ENCODE results near the gene LIMS2.

LIMS2 gene

DNA sequence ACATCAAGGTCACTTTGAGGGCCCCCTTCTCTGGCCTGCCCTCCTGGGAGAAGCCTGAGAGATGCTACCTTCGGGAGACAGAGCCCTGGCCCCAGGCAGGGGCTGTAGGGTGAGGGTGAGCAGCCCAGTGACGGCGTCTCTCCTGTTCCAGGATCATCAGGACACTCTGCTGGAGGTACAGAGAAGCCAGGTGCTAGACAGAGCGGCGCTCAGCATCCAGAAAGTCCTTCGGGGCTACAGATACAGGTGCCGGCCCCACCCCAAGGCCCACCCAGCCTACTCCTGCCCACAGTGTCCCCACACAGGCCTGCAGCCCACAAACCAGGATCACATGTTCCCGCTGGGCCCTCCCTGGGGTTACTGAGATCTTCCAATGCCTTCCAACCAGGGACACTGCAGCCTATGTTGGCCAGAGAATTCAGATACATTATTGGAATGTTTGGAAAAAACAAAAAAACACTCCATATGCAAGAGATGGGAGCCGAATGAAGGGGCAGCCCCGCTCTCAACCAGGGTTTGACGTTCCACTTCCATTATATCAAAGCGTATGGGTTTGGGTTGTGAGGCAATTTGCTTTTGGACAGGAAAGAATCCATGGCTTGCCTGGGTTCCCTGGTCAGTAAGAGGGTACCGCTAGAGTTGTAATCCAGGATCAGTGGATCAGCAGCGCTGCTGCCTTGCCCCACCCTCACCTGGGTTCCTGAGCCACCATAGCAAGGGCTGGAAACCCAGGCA lies 78.9 kb downstream of the LIMS2 start:
- TF ChIP-seq CTCF (IDR thresholded peaks at IDR 0.05; ENCODE audit: insufficient read depth, low read depth, low read length, missing control alignments), result no peak
- no peak for DNase-seq (ENCODE audit: low read depth)
- no peak overlapping the region for H3K4me3 ChIP-seq (ENCODE audit: low read depth, low read length)

- TF ChIP-seq CTCF (IDR thresholded peaks at IDR 0.05; ENCODE audit: insufficient read depth, low read depth, low read length, missing control alignments), result no peak
- no peak overlapping the region for H3K4me3 ChIP-seq (ENCODE audit: low read depth, low read length)
- no peak for DNase-seq (ENCODE audit: low read depth)
Observed at GRCh38 chr2:127594116-127594591, 81.2 kb downstream of the LIMS2 start.

DNA sequence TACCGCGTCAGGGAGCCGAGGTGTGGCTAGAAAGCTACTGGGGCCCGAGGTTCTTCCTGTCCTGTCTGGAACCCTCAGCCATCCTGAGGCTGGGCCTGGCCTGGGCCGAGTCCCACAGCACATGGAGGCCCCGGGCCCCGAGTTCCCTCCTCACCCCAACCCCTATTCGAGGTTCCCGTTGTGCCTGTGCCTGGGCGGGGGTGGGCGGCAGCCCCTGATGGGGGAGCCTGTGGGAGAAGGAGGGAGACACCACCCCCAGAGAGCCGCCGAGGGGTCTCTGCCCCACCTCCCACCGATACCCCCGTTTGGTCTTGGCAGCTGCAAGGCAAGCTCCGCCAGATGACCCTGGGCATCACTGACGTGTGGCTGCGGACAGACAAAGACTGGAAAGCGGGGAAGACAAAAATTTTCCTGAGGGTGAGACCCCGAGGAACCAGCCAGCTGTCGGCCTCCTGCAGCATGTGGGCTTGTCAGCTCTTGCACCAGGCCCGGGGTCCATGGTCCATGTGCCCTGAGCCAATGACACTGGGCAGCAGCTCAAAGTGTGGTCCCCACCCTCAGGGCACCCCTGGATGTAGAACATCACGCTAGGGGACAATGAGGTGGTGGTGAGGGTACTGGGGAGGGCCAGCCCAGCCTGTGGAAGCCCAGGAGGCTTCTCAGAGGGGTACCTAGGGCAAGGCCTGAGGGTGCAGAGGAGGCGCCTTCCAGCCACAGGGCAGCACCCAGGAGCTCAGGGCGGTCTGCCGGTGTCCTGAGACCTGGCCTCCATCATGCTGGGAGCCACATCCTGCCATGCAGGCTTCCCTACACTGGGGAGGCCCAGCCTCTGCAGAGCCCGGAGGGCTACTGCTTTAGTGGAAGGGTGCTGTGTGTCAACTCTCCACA lies 81.9 kb downstream of the LIMS2 start:
- DNase-seq (ENCODE audit: low read depth), result no peak
- no peak for TF ChIP-seq CTCF (IDR thresholded peaks at IDR 0.05; ENCODE audit: insufficient read depth, low read depth, low read length, missing control alignments)
- H3K4me3 ChIP-seq (ENCODE audit: low read depth, low read length), result no peak overlapping the region

GRCh38 chr2:127592761-127593227 lies 82.5 kb downstream of the LIMS2 start:
- no peak overlapping the region for H3K4me3 ChIP-seq (ENCODE audit: low read depth, low read length)
- DNase-seq (ENCODE audit: low read depth), result no peak
- no peak for TF ChIP-seq CTCF (IDR thresholded peaks at IDR 0.05; ENCODE audit: insufficient read depth, low read depth, low read length, missing control alignments)

DNA sequence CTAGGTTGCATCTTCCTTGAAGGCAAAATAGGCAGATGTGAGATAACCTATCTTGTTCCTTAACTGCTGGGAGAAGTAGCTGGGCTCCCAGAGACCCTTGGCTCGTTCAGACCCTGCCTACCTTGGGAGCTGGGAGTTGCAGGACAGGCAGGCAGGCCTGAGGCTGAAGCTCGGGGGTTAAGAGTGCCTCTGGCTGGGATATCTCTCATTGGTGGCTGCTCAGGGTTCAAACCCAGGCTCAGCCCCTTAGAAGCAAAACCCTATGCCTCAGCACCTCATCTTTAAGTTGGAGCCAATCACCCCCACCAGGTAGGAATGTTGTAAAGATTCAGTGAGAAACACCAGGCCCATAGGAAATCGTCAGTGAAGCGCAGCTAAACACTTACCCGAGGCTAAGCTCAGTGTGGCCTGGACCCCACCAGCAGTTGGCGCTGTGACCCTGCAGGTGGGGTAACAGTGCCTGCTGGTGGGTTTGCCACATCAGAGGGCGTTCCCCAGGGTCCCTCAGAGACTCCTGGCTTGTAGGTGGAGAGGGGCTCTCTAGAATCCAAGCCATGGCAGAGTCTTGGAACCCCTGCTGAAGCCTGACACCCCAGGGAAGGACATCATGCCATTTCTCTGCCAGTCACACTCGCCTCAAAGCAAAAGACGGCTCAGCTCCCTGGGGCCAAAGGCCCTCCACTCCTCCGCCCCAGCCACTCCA lies 84.0 kb downstream of the LIMS2 start:
- TF ChIP-seq CTCF (IDR thresholded peaks at IDR 0.05; ENCODE audit: insufficient read depth, low read depth, low read length, missing control alignments), result peak; percentile 98
- H3K4me3 ChIP-seq (ENCODE audit: low read depth, low read length), result no peak overlapping the region
- peak; percentile 62 for DNase-seq (ENCODE audit: low read depth)

GRCh38 chr2:127590386-127591190 lies 84.7 kb downstream of the LIMS2 start:
- no peak for DNase-seq (ENCODE audit: low read depth)
- no peak overlapping the region for H3K4me3 ChIP-seq (ENCODE audit: low read depth, low read length)
- no peak for TF ChIP-seq CTCF (IDR thresholded peaks at IDR 0.05; ENCODE audit: insufficient read depth, low read depth, low read length, missing control alignments)
